ENCODE measurements around the gene RBM38.

Gene RBM38

DNA sequence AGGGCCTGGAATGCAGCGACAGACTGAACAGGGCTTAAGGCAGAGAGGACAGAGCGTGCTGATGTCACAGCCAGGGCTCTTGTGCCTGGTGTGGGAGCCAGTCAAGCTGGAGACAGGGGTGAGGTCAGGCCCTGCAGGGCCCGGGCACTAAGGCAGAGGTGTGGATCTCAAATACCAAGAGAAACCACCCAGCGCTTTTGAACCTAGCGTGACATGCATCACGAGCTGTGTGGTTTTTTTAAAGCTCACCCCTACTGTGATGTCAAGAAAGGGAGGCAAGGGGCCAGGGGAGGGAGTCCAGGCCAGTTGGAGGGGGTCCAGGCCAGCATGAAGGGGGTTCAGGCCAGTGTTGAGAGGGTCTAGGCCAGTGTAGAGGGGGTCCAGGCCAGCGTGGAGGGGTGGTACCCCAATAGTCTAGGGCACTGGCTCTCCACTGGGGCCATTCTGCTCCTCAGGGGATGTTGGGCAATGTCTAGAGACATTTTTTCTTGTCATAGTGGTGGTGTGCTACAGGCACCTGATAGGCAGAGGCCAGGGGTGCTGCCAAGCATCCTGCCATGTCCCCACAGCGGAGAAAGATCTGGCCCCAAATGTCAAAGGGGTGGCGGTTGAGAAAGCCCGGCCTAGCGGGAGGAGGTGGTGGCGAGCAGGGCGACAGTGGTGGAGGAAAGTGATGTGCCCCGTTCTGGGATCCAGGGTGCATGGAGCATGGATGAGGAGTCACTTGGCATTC lies 42.6 kb downstream of the RBM38 start:
- DNase-seq (ENCODE audit: low read depth), result no peak
- TF ChIP-seq, protein P1, sequence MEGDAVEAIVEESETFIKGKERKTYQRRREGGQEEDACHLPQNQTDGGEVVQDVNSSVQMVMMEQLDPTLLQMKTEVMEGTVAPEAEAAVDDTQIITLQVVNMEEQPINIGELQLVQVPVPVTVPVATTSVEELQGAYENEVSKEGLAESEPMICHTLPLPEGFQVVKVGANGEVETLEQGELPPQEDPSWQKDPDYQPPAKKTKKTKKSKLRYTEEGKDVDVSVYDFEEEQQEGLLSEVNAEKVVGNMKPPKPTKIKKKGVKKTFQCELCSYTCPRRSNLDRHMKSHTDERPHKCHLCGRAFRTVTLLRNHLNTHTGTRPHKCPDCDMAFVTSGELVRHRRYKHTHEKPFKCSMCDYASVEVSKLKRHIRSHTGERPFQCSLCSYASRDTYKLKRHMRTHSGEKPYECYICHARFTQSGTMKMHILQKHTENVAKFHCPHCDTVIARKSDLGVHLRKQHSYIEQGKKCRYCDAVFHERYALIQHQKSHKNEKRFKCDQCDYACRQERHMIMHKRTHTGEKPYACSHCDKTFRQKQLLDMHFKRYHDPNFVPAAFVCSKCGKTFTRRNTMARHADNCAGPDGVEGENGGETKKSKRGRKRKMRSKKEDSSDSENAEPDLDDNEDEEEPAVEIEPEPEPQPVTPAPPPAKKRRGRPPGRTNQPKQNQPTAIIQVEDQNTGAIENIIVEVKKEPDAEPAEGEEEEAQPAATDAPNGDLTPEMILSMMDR (IDR thresholded peaks at IDR 0.05; ENCODE audit: insufficient read depth, low read depth, low read length, missing control alignments), result no peak
- H3K4me3 ChIP-seq (ENCODE audit: low read length), result no peak overlapping the region

DNA sequence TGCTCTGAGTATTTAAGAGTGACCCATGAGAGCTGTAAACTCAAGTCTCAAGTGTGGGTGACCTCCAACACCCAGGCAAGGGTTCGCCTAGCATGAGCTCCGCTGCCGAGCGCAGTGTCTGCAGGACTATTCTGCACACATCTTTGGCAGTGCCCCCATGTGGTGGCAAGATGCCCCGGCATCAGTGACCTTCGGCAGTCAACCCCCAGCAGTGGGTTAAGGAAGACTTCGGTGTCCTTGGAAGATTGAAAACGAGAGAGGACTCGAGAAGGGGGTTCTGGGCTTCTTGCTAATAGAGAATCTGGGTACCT lies 43.1 kb downstream of the RBM38 start:
- TF ChIP-seq, protein P1 (IDR thresholded peaks at IDR 0.05; ENCODE audit: insufficient read depth, low read depth, low read length, missing control alignments), result no peak
- H3K4me3 ChIP-seq (ENCODE audit: low read length), result no peak overlapping the region
- no peak for DNase-seq (ENCODE audit: low read depth)

DNA sequence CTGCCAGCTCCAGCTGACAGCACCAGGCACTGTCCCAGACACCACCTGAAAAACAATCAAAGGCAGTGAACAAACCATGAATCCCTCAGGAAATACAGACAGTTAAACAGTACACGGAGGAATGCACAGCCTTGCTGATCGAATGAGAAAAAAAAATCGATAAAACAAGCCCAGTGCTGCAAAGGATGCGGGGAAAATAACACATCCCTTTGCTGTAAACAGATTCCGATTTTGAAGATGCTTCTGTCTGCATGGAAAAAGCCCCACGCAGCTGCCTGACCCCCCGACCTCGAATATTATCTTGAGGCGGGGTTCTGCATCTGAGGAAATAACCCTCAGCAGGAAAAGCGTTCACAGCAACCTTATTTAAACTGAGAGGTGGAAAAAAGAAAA lies 43.9 kb downstream of the RBM38 start:
- TF ChIP-seq, protein P1 (IDR thresholded peaks at IDR 0.05; ENCODE audit: insufficient read depth, low read depth, low read length, missing control alignments), result no peak
- no peak overlapping the region for H3K4me3 ChIP-seq (ENCODE audit: low read length)
- DNase-seq (ENCODE audit: low read depth), result no peak

DNA sequence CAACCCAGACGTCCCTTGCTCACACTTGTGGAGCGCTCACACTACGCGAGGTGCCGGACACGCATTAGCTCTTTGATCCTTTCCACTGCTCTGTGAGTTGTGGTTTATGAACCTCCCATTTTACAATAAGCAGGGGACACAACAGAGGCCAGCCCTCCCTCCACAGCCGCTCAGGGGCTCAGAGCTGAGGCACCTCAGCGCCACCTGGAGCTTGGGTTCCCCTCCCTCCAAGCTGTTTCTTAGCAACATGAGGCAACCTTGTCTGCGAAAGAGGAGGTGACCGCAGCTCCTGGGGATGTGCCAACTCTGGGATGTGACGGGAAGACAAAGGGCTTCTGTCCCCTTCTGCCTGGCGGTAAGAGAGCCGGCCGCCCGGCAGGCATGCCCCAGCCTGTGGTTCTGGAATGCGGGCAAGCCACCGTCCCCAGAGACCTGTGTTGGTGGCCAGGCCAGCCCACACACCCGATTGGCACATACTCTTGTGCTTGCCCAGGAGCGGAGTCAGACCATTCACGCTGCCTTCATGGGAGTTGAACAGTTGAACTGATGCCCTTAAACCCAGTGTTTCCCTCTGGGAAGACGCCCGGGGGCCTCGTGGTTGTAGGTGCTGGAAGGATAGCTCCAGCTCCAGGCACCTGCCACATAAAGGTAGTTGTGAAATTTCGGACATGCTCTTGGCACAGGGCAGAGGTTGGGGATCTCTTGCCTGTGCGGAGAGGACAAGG lies 44.5 kb downstream of the RBM38 start:
- peak; percentile 84 for DNase-seq (ENCODE audit: low read depth)
- H3K4me3 ChIP-seq (ENCODE audit: low read length), result no peak overlapping the region
- TF ChIP-seq, protein P1 (IDR thresholded peaks at IDR 0.05; ENCODE audit: insufficient read depth, low read depth, low read length, missing control alignments), result no peak

DNA sequence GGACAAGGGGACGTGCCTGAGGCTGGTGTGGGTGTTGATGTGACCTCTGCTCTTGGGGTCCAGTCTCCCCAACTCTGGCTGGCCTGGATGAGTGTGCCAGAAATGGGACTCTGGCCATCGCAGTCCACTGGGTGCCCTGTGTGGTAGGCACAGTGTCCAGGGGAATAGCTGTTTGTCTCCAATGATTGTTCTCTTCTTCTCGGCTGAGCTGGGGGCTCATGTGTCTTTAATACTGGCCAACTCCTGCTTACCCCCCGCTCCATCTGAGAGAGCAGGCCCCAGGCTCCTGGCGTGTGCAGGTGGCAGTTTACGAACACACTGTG lies 45.0 kb downstream of the RBM38 start:
- no peak for DNase-seq (ENCODE audit: low read depth)
- TF ChIP-seq, protein P1 (IDR thresholded peaks at IDR 0.05; ENCODE audit: insufficient read depth, low read depth, low read length, missing control alignments), result no peak
- H3K4me3 ChIP-seq (ENCODE audit: low read length), result no peak overlapping the region

DNA sequence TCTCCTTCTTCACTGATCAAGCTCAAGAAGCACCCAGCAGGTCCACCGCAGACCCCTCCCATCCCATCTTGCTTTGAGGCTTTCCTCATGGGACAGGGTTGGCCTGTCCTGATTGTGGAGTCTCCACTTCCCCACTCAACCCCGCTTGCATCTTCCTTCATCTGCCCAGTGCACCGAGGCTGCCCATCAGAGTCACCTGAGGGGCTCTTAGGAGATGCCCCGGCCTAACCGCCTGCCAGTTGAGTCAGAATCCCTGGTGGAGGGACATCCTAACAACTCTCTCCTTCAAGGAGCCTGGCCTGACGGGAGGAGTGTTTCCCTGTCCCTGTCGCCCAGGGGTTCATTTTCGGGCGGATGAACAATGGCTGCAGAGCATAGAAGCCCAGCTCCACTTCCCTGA lies 46.1 kb downstream of the RBM38 start:
- TF ChIP-seq, protein P1 (IDR thresholded peaks at IDR 0.05; ENCODE audit: insufficient read depth, low read depth, low read length, missing control alignments), result no peak
- no peak for DNase-seq (ENCODE audit: low read depth)

More for the DNA sequence above, 46.1 kb downstream of the RBM38 start:
- no peak overlapping the region for H3K4me3 ChIP-seq (ENCODE audit: low read length)

Measured in epithelial cell of esophagus (primary cell).